Measurements from ENCODE around the gene CACNG4. TPM values are rescaled to one million over a fixed set of nuclear protein-coding genes. Genes with fewer than 3 reads are reported as not detected.

Gene CACNG4
- polyA plus RNA-seq, 2 of the 4 experiments (the other 2 are of a cell fraction): 6.2 to 10.2 TPM

DNA sequence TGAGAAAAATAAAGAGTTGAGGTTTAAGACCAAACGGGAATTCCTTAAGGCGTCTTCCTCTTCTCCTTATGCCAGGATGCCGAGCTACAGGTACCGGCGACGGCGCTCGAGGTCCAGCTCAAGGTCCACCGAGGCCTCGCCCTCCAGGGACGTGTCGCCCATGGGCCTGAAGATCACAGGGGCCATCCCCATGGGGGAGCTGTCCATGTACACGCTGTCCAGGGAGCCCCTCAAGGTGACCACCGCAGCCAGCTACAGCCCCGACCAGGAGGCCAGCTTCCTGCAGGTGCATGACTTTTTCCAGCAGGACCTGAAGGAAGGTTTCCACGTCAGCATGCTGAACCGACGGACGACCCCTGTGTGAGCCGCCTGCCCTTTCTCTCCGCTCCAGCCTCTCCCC, 66.1 kb downstream of the CACNG4 start (continued):
- TF ChIP-seq ELK1 (IDR thresholded peaks at IDR 0.05; ENCODE audit: low read depth, low read length) (no peak), CHD4 (IDR thresholded peaks at IDR 0.05; ENCODE audit: borderline replicate concordance) (no peak), RCOR1 (IDR thresholded peaks at IDR 0.05; ENCODE audit: low read depth, low read length) (no peak), MAFK (IDR thresholded peaks at IDR 0.05; ENCODE audit: partially characterized antibody) (no peak), TFCP2L1 (CRISPR knock-in tag; IDR thresholded peaks at IDR 0.05) (no peak), FOSL2 (IDR thresholded peaks at IDR 0.05) (no peak), FOSL2 (CRISPR knock-in tag; IDR thresholded peaks at IDR 0.05) (no peak), SMC3 (IDR thresholded peaks at IDR 0.05) (no peak), RAD21 (conservative IDR thresholded peaks at IDR 0.05 in 1 of 2, IDR thresholded peaks at IDR 0.05 in 1 of 2) (no peak), ESRRA (IDR thresholded peaks at IDR 0.05; ENCODE audit: borderline replicate concordance, low read length) (no peak)

- FAIRE-seq (no peak), ATAC-seq (no peak), DNase-seq (ENCODE audit: low read depth in 1 of 2, low spot score in 1 of 2) (no peak)
- TF ChIP-seq ZNF302 (CRISPR knock-in tag; IDR thresholded peaks at IDR 0.05) (no peak), MAX (IDR thresholded peaks at IDR 0.05) (no peak), BHLHE40 (IDR thresholded peaks at IDR 0.05; ENCODE audit: low read depth, low read length) (no peak), HES2 (IDR thresholded peaks at IDR 0.05) (no peak), MAFK (IDR thresholded peaks at IDR 0.05; ENCODE audit: partially characterized antibody) (no peak), JUN (IDR thresholded peaks at IDR 0.05) (no peak), EP300 (IDR thresholded peaks at IDR 0.05) (no peak), HDAC2 (IDR thresholded peaks at IDR 0.05) (no peak)
- TF ChIP-seq, protein P1, sequence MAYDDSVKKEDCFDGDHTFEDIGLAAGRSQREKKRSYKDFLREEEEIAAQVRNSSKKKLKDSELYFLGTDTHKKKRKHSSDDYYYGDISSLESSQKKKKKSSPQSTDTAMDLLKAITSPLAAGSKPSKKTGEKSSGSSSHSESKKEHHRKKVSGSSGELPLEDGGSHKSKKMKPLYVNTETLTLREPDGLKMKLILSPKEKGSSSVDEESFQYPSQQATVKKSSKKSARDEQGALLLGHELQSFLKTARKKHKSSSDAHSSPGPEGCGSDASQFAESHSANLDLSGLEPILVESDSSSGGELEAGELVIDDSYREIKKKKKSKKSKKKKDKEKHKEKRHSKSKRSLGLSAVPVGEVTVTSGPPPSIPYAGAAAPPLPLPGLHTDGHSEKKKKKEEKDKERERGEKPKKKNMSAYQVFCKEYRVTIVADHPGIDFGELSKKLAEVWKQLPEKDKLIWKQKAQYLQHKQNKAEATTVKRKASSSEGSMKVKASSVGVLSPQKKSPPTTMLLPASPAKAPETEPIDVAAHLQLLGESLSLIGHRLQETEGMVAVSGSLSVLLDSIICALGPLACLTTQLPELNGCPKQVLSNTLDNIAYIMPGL (CRISPR knock-in tag; IDR thresholded peaks at IDR 0.05; ENCODE audit: borderline replicate concordance): no peak
- ChIA-PET POLR2A (no interaction called here), CTCF (no interaction called here)
- H3K4me3 ChIP-seq: no peak overlapping the region
- WGBS (ENCODE audit: missing lambda C conversion rate): 90% methylated on average over 12 of the region's 14 CpGs
- H3K4me2 ChIP-seq: no peak overlapping the region
- no peak overlapping the region for H3K27ac ChIP-seq
- no peaks in the 10 kb centered on the region for H3K4me1 ChIP-seq
- H3K9me3 ChIP-seq: no peaks in the 10 kb centered on the region
These were observed 67.9 kb downstream of the CACNG4 start for GRCh38 chr17:67032382-67032781.

- FAIRE-seq (no peak), DNase-seq (ENCODE audit: low read depth in 1 of 2, low spot score in 1 of 2) (no peak), ATAC-seq (no peak)
- WGBS (ENCODE audit: missing lambda C conversion rate): 67% methylated on average over 13 of the region's 13 CpGs
- Histone ChIP-seq H3K27ac (no peak overlapping the region), H3K4me2 (no peak overlapping the region), H3K4me1 (no peaks in the 10 kb centered on the region), H3K4me3 (no peak overlapping the region), H3K9me3 (no peaks in the 10 kb centered on the region)
- CTCF ChIA-PET: no interaction called here
- POLR2A ChIA-PET: no interaction called here
- TF ChIP-seq, protein P2, sequence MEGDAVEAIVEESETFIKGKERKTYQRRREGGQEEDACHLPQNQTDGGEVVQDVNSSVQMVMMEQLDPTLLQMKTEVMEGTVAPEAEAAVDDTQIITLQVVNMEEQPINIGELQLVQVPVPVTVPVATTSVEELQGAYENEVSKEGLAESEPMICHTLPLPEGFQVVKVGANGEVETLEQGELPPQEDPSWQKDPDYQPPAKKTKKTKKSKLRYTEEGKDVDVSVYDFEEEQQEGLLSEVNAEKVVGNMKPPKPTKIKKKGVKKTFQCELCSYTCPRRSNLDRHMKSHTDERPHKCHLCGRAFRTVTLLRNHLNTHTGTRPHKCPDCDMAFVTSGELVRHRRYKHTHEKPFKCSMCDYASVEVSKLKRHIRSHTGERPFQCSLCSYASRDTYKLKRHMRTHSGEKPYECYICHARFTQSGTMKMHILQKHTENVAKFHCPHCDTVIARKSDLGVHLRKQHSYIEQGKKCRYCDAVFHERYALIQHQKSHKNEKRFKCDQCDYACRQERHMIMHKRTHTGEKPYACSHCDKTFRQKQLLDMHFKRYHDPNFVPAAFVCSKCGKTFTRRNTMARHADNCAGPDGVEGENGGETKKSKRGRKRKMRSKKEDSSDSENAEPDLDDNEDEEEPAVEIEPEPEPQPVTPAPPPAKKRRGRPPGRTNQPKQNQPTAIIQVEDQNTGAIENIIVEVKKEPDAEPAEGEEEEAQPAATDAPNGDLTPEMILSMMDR (IDR thresholded peaks at IDR 0.05): no peak
- no peak for TF ChIP-seq CHD4 (IDR thresholded peaks at IDR 0.05; ENCODE audit: borderline replicate concordance)
- no peak for TF ChIP-seq HEYL (CRISPR knock-in tag; IDR thresholded peaks at IDR 0.05)
- no peak for TF ChIP-seq EP300 (IDR thresholded peaks at IDR 0.05)
- TF ChIP-seq HOXB5 (CRISPR knock-in tag; IDR thresholded peaks at IDR 0.05): no peak
- no peak for TF ChIP-seq ZFP36 (IDR thresholded peaks at IDR 0.05; ENCODE audit: borderline replicate concordance, partially characterized antibody)
- no peak for TF ChIP-seq BHLHE40 (IDR thresholded peaks at IDR 0.05; ENCODE audit: low read depth, low read length)
- no peak for TF ChIP-seq CEBPB (IDR thresholded peaks at IDR 0.05)
- no peak for TF ChIP-seq POLR2A (IDR thresholded peaks at IDR 0.05; ENCODE audit: low read length)
- TF ChIP-seq ZNF302 (CRISPR knock-in tag; IDR thresholded peaks at IDR 0.05): no peak
- TF ChIP-seq HOXA7 (CRISPR knock-in tag; IDR thresholded peaks at IDR 0.05): no peak
- no peak for TF ChIP-seq MAFK (IDR thresholded peaks at IDR 0.05; ENCODE audit: partially characterized antibody)
- no peak for TF ChIP-seq SMC3 (IDR thresholded peaks at IDR 0.05)
- TF ChIP-seq FOSL2 (IDR thresholded peaks at IDR 0.05): no peak
- TF ChIP-seq FOSL2 (CRISPR knock-in tag; IDR thresholded peaks at IDR 0.05): no peak
- TF ChIP-seq, protein P1 (CRISPR knock-in tag; IDR thresholded peaks at IDR 0.05; ENCODE audit: borderline replicate concordance): no peak
- TF ChIP-seq TP53 (CRISPR knock-in tag; IDR thresholded peaks at IDR 0.05): no peak
- TF ChIP-seq ELK1 (IDR thresholded peaks at IDR 0.05; ENCODE audit: low read depth, low read length): no peak
These were observed 68.5 kb downstream of the CACNG4 start for GRCh38 chr17:67032985-67033384.

All from A549 (cell line).